ENCODE results near the gene CNKSR1.
"Not testable (repeated sequence)": the region's sequence is repeated elsewhere in the genome, so short reads cannot be mapped to it uniquely, and the experiment has no call there.

CNKSR1 gene

DNA sequence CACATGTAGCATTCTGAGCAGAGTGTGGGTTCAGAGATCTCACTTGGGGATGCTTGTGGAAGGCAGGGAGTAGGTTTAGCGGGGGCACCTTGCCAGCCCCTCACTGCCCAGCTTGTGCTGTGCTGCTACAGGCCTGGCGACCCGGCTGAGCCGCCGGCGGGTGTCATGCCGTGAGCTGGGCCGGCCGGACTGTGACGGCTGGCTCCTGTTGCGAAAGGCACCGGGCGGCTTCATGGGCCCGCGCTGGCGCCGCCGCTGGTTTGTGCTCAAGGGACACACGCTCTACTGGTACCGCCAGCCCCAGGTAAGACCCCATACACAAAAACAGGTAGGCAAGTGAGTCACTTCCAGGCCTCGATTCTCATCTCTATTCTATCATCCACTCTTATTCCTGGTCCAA, 7.6 kb downstream of the CNKSR1 start:
- no peak for DNase-seq

DNA sequence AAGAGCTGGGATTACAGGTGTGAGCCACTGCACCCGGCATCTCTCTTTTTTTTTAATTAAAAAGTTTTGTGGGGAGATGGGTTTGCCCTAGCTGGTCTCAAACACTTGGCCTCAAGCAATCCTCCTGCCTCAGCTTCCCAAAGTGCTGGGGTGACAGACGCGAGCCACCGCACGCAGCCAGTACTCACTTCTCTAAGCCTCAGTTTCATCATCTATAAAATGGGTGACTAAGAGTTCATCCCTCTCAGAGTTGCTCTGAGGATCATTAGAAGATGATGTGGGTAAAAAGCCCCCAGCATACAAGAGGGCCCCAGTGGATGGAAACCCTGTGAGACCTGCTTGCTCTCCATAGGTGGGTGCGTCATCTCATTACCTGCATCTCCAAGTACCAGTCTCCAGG, 10.6 kb downstream of the CNKSR1 start:
- no peak for DNase-seq

DNA sequence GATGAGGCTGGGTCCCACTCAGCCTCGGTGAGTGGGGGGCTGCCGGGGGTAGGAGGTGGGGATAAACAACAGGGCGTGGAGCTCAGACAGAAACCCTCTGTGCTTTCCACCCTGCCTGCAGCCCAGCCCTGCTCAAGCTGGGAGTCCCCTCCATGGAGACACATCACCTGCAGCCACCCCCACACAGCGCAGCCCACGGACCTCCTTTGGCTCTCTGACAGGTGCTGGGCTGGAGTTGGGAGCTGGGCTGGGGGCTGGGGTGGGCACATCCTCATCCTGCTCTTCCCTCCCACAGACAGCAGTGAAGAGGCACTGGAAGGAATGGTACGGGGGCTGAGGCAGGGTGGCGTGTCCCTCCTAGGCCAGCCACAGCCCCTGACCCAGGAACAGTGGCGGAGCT, 11.2 kb downstream of the CNKSR1 start:
- no peak for DNase-seq

DNA sequence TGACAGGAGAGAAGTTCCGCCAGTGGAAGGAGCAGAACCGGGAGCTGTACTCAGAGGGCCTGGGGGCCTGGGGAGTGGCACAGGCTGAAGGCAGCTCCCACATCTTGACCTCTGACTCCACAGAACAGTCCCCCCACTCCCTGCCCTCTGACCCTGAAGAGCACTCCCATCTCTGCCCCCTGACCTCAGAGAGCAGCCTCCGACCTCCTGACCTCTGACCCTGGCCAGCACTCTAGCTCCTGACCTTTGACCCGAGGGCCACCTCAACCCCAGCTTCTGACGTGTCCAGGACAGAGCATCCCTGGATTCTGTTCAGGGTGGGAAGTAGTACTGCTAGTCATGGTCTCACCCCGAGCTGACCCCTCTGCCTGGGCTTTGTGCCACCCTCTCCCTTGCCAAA, 12.0 kb downstream of the CNKSR1 start:
- DNase-seq, result no peak

DNA sequence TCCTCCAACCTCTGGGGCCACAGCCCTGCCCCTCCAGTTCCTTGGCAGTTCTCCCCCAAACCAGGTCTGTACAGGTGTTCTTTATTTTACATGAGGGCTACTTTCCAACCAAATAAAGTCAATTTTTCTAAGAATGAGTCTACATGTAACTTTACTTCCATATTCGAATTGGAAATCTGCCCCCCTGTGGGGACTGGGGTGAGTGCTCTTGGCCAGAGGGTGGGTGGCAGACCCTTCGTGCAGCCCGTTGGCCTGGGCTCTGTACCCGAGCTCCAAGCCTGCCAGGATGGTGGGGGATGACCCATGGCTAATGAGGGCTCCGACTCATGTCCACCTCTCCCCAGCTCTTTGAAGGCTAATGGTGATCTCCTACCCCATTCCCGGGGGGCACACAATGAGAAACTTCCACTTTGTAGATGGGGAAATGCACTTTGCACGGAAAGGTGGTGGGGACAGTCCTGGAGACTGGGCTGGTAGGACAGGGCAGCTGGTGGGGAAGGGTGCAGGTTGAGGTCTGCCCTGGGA, 12.5 kb downstream of the CNKSR1 start:
- no peak for DNase-seq

DNA sequence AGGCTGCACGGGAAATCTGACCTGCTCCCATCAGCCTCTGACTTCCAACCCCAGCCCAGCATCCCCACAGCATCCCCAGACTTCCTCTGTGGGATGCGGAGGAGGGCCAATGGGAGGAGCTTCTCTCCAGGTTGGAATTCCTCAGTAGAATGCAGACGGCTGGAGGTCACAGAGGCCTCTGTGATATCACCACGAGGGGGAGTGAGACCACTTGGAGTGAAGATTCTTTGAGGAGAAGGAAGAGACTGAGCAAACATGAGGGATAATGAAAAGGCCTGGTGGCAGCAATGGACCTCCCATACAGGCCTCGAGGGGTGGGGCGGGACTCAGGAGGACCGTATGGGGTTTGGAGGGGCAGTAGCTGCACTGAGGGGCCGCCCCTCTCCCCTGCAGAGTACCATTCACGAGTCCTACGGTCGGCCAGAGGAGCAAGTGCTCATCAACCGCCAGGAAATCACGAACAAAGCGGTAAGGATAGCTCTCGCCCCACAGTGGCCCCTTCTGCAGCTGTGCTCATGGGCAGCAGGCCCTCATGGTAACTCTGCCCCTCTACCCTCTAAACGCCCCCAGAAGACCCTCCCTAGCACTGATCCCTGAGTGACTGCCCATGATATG, 13.2 kb downstream of the CNKSR1 start, which contains the start of gene CATSPER4:
CATSPER4 (plus strand) TSS at position 230 of the 615 bp plus-strand sequence; CDS start at position 256, 26 bp downstream.
- DNase-seq, result no peak

DNA sequence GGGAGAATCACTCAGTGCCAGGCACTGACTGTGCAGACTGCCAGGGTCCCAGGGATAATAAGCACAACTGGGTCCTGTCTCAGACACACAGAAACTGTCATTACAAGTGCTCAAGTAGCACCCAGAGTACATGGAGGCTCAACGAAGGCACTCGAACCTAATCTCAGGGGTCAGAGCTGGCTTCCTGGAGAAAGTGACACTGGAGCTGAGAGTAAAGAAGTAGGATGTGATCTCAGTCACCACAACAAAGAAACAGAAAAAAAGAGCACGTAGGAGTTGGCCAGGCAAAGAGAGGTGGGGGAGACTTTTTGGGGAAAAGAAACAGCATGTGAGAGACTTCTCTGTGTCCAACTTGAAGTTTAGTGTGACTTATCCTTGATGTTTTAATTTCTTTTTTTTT, 14.4 kb downstream of the CNKSR1 start:
- no peak for DNase-seq

DNA sequence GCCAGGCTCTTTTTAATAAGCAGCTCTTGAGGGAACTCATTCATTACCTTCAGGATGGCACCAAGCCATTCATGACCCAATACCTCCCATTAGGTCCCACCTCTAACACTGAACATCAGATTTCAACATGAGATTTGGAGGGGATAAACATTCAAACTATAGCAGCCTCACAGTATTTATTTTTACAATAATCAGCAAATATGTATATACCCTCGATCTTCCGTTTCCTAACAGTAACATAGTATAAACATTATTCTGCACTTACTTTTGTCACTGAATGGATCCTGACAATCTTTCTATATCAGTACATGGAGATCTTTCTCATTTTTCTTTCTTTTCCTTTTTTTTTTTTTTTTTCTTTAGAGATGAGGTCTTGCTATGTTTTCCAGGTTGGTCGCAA, 18.5 kb downstream of the CNKSR1 start:
- DNase-seq, result no peak

DNA sequence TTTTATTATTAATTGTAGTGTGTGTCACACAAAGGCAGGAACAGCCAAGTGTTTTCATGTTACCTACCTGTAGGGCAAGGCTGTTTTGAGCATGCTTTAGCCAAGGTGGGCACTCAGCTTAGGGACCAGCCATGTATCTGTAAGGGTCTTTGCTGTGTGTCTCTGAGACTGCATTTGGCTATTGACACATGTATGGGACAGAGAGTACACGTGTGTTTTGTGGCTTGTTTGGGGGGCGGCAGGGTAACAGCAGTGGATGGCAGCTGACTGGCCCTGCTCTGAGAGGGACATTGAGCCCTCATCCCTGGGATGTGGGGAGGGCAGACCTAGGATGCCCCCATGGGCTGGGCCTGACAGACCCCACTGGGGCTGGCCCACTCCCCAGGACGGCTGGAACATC, 20.0 kb downstream of the CNKSR1 start:
- DNase-seq, result no peak

DNA sequence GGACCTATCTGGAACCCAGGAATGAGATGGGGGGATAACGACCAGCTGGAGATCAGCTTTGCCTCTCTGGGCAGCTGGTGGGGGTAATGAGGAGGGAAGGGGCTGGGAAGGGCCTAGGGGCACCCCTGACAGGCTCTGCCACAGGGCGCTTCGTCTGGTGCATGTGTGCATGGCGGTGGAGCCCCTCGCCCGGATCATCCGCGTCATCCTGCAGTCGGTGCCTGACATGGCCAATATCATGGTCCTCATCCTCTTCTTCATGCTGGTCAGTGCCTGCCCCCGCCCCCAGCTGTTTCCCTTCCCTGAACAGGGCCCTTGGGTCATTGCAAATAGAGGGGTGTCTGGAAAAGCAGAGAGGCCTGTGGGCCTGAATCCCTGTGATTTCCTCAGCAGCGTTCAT, 20.5 kb downstream of the CNKSR1 start:
- no peak for DNase-seq

GRCh38 chr1:26200413-26200812, 23.1 kb downstream of the CNKSR1 start:
- no peak for DNase-seq

GRCh38 chr1:26203642-26204318, 26.5 kb downstream of the CNKSR1 start:
- DNase-seq, result no peak

DNA sequence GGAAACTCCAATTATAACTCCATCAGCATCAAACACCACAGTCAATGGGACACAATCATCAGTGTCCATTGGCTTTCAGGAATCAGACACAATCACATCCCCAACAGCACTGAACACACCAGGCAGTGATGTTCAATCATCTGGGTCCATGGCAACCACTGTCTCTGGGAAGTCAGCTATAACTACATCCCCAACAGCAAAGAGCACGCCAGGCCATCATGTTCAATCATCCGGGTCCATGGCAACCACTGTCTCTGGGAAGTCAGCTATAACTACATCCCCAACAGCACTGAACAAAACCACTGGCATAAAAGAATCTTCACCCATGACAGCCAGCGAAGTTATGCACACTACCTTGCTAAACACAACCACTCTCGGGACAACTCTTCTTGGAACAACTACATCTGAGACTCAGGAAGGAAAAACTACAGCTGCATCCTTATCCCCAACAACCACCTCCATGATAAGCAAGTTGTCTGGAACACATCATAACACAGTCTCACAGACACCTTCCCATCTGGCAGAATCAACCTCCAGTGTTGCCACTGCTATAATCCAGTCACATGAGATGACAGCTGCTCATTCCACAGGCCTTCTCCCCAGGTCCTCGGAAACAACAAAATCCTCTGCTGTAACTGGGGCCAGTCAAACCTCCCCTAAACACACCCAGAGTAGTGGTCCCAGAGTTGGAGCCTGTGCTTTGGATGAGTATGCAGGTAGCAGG, 33.0 kb downstream of the CNKSR1 start:
- DNase-seq, result no peak

DNA sequence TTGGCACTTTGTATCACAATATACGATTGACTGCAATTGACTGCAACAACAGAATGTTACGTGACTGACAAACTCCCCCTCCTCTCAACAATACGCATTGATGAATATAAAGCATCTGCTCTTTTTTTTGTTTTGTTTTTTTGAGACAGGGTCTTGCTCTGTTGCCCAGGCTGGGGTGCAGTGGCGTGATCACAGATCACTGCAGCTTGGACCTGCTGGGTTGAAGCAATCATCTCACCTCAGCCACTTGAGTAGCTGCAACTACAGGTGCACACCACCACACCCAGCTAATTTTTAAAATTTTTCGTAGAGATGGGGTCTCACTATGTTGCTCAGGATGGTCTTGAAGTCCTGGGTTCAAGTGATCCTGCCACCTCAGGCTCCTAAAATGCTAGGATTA, 35.4 kb downstream of the CNKSR1 start:
- no peak for DNase-seq

DNA sequence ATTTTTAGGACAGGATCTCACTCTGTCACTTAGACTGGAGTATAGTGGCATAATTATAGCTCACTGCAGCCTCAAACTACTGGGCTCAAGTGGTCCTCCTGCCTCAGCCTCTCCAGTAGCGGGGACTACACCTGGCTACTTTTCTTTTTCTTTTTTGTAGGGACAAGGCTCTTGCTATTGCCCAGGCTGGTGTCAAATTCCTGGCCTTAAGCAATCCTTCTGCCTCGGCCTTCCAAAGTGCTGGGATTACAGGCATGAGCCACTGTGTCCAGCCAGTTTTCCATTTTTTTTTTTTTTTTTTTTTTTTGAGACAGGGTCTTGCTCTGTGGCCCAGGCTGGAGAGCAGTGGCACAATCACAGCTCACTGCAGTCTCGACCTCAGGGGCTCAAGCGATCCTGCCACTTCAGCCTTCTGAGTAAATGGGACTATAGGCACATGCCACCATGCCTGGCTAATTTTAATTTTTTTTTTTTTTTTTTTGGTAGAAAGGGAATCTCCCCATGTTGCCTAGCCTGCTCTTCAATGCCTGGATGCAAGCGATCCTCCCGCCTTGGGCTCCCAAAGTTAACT, 36.1 kb downstream of the CNKSR1 start:
- no peak for DNase-seq

- no peak for DNase-seq
These were observed 38.0 kb downstream of the CNKSR1 start for GRCh38 chr1:26215246-26215645.

DNA sequence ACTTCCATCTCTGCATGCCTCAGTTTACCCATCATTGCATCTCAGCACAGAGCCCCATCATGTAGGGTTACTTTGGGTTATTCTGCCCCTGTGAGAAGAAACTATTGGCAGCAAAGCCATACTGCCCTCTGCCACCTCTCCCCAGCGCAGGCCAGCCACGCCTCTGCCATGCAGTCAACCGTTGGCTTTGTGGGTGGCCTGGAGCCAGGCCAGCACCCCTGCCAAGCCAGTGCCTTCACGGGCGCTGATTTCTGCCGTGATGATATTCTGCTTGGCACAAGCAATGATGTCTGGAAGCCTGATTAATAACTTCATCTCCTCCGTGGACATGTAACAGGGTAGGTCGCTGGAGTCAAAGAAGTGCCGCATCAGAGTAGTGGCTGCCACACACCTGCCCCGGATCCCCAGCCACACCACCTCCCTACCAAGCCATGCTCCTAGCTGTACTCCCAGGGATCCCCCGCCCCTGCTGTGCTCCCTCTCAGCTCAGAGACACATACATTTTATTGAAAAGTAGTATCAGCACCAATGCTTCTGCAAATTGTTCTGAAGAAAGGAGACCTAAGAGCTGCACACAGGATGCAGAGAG, 41.7 kb downstream of the CNKSR1 start:
- no peak for DNase-seq

DNA sequence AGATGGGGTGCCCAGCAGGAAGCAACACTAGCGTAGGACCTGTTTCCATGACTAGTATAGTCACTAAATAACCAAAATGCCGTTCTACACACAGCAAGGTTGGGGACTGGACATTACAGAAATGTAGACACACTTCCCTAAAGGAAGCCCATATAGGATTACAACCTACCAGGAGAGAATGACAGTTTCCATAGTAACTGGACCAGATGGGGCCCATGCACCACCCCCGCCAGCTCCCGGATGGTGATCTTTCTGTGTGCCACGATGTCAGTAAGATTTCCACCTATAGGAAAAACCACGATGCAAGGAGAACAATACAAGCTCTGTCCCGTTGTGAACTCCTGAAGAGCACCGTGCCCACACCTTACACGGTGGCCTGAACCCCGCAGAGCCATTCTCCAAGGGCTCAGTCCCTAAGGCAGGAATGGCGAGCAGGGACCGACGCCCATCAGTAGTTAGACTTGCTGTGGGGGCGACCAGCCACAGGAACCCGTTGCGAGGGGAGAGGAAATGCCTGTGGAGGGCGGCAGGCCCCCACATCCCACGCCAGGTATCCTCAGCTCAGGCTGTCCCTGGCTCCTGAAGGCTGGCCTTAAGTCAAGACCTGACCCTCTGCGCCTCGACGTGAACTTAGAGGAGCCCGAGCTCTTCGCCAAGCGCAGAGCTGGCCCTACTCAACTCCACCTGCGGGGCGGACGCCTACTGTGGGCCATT, 43.1 kb downstream of the CNKSR1 start:
- no peak for DNase-seq

- no peak for DNase-seq
These were observed 43.8 kb downstream of the CNKSR1 start for GRCh38 chr1:26221094-26221493.

DNA sequence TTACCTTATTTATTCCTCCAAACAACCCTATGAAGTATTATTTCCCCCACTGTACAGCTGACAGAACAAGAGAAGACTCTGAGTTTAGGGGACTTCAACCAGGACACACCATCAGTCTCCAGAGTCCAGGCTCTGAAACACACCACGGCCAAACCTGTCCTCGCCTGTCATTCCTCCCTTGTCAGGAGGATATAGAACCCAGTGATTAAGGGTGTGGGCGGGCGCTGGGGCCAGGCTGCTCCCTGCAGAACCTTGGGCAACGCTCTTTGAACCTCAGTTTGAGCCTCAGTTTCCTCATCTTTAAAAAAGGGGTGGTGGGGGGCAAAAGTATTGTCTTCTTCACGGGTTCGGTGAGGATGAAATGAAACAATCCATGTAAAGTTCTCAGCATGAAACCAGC, 47.3 kb downstream of the CNKSR1 start:
- DNase-seq, result no peak

- DNase-seq, result peak; percentile 28 to 31
These were observed 47.9 kb downstream of the CNKSR1 start for GRCh38 chr1:26225033-26225831.

GRCh38 chr1:26230682-26231081, 53.4 kb downstream of the CNKSR1 start:
- DNase-seq, result not testable (repeated sequence)
